HTR-8/SVneo (cell line): Measurements from ENCODE around the gene PLEKHO2.

Experiments
- DNase-seq: peaks from one replicate; pipeline ENCODE4 v3.0.0; 2011; ENCODE audit warnings: low spot score, mixed read lengths; ENCODE audit not compliant: insufficient read length
- FAIRE-seq: peaks from 2 replicates; lab custom pipeline; 2011; peaks lifted over from hg19 to GRCh38; lab: Jason Lieb, UNC

The PLEKHO2 gene

DNA sequence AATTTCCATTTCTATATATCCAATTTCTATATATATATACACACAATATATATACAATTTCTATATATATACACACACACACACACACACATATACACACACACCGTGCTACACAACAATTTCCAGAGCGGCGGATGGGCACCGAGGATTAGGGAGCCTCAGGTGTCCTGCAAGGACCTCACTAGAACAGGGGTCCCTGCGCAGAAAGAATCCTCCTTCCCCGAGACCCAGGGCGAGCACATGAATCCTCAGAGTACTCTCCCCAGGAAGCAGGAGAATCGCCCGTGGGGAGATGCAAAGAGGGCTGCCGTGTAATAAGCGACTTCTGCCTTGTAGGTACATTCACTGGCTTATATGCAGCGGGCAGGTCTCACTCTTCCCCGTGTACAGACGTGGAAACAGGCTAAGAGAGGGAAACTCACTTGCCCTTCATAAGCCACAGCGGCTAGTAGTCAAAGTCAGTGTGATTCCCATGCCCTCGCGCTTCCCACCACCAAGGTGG is 16.7 kb upstream of the PLEKHO2 start:
- DNase-seq (no peak), FAIRE-seq (no peak)

DNA sequence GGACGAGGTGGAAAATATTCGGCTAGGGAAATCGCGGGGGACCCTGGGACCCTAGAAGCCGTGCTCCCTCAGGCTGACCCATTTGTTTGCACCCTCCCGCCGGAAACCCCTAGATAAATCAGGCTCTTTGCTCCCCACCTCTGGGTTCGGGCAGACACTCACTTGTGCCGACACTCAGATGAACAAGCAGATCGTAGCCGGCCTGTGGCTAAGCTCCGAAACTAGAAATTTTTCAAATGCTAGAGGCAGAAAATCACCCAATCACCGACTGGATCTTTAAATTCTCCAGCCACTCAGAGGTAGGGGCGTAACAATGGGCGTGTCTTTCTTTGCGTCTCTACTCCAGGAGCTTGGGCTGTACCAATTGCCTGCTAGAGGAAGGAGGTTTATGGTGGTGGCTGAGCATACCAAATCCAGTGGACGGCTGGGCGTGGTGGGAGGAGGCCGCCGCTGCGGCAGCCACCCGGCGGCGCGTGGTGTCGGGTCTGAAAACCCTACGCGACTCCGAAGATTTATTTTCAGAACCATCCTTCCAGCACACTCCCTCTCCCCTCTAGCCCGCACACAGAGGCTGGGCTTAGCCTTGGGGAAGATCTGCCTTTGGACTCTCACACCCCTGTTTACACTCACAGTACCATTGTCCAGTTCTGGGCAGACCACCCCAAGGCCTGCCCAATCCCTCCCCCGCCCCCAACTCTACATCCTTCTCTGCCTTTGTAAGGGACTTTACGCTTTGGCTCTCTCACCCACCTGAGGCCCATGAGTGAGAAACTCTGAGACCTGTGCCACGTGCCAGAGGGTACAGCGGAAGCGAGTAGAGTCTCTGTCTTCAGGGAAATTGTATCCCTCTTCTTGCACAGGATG is 16.1 kb upstream of the PLEKHO2 start, which contains the start of gene PIF1:
Gene PIF1 (minus strand): TSS at position 217 of the 864 bp plus-strand sequence. CDS start 1,312 bp downstream, outside the sequence.
- DNase-seq (peak; percentile 96), FAIRE-seq (peak; percentile 38)

DNA sequence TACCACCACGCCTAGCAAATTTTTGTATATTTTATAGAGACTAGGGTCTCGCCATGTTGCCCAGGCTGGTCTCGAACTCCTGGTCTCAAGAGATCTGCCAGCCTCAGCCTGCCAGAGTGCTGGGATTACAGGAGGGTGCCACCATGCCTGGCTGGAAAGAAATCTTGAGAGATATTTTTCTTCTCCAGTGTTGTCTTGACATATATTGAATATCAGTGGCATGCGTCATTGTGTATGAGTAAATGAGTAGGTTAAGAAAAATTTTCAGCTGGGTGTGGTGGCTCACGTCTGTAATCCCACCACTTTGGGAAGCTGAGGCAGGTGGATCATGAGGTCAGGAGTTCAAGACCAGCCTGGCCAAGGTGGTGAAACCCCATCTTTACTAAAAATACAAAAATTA is 12.7 kb upstream of the PLEKHO2 start:
- no peak for DNase-seq
- no peak for FAIRE-seq

DNA sequence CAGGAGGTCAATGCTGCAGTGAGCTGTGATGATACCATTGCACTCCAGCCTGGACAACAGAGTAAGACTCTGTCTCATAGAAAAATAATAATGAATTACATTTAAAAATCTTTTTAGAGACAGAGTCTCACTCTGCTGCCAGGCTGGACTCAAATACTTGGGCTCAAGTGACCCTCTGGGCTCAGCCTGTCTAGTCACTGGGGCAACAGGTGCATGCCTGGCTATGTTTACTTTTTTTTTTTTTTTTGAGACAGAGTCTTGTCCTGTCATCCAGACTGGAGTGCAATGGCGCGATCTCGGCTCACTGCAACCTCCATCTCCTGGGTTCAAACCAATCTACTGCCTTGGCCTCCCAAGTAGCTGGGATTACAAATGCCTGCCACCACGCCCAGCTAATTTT is 8.0 kb upstream of the PLEKHO2 start:
- DNase-seq (no peak), FAIRE-seq (no peak)

DNA sequence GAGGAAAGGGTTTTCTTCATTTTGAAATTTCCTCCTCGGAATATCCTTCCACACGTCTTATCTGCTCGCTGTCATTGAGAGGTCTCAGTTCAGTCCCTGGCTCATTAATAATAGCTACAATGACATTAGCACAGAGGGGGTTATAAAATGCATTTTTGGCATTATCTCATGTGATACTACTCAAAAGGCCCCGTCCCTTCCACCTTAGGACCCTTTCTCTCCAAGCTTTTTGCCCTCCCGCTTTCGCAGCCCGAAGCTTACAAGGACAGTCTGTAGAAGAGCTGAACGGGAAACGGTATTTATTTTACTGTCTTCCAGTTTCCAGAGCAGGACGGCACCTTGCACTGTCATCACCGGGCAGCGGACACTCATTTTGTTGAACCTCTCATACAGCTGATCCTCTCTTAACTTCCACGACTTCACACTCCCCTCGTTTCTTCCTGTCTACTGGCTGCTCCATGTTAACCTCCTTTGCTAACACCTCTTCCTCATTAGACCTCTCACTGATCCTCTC is 5.6 kb upstream of the PLEKHO2 start:
- FAIRE-seq (no peak), DNase-seq (no peak)

DNA sequence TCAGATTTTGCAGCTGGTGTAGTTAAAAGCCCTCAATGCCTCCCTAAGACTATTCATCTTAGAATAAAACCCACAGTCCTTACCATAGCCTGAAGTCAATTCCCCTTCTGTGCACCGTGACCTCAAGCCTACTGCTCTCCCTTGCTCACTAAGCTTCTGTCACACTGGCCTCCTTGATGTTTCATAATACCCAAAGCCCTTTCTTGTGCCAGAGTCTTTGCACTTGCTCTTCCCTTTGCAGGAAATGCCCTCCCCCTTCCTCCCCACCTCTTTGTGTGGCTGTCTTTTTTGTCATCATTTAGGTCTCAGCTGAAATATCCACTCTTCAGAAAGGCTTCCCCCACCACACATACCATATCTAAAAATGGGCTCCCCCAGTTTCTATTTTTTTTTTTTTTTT is 4.2 kb upstream of the PLEKHO2 start:
- no peak for FAIRE-seq
- DNase-seq = no peak

DNA sequence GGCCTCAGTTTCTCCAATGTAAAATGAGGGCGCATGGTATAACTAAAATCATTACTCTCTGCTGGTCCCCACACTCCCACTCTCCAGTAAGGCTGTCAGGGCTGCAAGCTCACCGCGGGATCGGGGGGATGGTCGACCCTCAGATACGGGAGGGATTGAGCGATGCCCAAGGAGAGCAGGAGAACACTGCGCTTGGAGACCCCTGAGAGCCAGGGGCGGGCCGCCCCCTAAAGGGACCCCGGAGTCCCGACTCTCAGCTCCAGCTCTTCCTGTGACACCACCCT is 713 bp upstream of the PLEKHO2 start:
- no peak for DNase-seq
- FAIRE-seq = no peak

DNA sequence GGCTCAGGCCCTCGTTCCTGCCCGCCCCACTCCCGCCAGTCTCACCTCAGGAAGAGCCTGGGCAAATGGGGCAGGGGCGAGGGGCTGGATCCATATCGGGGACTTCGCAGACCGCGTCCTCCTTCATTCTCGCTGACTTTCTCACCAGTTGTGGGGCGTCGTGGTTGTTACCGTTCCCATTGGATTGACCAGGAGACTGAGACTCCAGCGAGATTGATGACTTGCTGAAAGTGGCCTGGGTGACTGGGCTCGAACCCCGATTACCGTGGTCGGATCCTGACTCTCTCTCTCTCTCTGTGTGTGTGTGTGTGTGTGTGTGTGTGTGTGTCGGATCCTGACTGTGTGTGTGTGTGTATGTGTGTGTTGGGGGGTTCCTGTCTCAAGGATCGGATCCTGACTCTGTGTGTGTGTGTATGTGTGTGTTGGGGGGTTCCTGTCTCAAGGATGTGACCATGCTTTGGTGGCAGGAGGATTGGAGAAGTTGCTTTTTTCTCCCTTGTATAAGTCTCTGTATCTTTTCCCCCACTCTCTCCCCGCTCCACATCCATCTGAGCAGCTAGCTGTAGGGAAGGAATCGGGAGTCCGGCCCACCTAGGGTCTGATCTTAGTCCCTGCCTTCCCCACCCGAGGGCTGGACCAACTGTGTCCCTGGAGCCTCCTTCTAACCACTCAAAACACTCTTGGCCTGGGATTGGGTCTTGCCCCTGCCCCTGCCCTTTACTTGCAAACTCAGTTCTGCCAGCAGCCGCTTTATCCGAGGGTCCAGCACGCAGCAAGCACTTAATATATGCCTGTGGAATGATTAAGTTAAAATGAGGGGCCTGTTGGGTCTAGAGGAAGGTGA is 603 bp downstream of the PLEKHO2 start:
- DNase-seq (no peak), FAIRE-seq (no peak)

DNA sequence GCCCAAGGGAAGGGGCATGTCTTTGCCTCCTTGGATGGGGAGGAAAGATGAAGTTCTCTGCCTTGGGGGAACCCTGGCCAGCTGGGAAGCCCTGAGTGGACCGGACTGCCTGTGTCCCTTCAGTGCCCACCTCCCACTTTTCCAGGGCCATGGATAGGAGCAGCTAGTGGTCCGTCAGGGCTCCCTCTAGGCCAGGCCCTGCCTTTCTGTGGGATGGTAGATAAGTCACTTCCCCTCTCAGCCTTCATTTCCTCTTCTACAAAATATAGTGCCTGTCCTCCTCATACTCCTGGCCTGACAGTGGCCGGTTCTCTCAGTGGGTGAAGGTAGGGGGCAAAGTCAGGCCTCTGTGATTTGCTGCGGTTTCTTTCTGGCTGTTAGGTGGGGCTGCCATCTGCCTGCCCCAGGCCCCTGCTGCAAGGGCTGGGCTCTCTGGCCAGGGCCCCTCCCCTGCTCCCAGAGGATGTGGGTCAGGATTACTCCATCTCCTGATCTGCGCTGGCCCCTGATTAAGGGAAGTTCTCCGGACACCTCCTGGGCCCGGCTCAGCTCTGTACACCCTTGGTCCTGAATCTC is 1.4 kb downstream of the PLEKHO2 start:
- DNase-seq (no peak), FAIRE-seq (no peak)

DNA sequence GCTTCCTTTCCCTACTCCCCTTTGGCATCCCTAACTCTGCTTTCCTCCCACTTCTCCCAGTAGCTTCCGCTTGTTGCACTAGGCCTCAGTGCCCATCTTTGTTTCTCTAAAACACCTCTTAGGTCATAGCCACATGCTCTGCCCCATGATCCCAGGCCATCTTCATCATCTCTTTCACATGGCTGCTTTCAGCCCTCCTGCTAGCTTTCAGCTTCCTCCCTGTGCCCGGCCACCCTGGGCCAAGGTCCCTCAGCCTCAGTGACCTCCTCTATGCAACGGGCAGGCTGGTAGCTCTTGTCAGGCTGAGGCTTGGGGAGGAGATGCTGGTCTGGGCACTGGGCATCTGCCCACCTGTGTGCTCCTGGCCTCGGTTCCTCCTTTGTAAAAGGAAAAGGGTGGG is 2.3 kb downstream of the PLEKHO2 start:
- no peak for DNase-seq
- FAIRE-seq = no peak

DNA sequence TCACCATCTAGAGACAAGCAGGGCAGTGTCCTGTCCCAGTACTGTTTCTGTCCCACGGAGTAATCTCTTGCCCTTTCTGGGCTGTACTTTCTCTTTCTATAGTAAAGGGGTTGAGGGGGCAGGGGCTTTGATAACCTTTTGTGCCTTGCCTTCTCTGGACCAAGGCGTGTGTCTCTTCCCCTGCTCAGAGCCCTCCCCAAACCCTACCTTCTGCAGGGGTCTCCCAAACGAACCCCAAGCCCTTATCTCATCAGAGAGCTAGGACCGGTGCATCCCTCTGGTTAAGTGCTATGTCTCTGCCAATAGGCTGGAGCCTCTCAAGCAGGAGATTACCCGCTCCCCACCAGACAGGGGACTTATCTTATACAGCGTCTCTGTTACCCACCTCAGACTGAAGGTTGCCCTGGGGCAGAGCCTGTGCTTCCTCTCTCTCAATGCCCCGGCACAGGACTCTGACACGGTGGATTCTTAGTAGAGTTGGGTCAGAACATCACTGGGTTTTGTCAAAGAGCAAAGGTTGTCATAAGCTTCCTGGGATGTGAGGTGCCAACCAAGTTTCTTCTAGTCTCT is 2.9 kb downstream of the PLEKHO2 start:
- DNase-seq (no peak), FAIRE-seq (no peak)

DNA sequence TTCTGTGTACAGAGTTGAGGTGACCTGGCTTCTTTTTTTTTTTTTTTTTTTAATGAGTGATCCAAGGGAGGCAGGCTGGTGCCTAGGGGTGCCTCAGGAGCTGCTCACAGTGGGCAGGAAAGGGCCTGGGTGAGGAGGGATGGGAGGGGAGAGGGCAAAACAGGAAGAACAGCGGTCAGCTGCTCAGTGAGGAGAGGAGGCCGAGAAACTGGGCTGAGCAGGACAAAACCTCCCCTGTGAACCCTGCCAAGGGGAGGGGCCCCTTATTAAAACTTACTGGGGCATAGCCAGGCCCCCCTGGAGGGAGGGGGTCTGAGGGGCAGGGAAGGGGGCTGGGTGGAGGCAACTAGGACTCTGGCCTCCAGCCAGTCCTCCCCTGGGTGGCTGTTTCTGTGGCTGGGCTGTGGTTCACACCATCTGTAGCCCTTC is 3.5 kb downstream of the PLEKHO2 start:
- no peak for DNase-seq

DNA sequence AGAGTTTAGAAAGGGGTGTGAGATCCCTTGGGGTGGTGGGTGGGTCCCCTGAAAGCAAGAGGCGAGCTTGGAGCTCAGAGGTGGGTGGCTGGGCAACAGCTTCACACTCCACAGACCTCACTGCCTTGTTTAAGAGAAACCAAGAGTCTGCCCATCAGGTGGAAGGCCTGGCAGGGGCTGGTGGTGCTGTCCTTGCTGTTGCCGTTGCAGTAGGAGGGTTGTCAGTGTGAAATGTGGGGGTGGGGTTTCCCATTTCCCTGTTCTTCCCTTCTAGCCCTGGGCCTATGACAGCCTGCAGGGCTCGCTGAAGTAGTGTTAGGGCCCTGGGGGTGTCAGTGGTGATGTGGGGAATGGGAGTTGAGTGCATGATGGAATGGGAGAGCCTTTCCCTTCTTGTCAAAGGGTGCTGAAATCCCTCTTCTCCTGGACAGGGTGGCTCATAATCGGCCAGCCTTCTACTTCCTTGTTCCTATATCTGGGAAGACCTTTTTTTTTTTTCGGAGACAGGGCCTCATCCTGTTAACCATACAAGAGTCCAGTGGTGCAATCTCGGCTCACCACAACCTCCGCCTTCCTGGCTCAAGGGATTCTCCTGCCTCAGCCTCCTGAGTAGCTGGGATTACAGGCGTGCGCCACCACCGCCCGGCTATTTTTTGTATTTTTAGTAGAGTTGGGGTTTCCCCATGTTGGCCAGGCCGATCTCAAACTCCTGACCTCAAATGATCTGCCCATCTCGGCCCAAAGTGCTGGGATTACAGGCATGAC is 4.3 kb downstream of the PLEKHO2 start:
- FAIRE-seq = no peak
- DNase-seq = no peak

More for the DNA sequence above, 3.5 kb downstream of the PLEKHO2 start:
- FAIRE-seq = no peak

DNA sequence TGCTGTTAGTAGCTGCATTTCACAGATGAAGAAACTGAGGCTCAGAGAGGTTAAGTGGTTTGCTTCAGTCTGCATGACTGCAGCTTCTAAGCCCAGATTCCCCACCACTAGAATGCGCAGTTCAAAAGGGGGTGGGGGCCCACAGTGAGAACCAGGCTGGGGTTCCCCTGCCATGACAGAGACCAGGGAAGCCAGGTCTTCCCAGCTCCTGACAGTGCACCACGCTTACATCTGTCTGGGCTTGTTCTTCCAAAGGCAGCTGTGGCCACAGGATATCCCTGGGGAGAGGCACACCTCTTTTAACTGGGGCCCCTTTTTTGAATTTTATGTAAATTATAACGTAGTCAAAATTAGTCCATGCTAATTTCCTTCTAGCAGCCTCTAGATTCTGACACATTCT is 5.3 kb downstream of the PLEKHO2 start:
- FAIRE-seq (no peak), DNase-seq (no peak)

DNA sequence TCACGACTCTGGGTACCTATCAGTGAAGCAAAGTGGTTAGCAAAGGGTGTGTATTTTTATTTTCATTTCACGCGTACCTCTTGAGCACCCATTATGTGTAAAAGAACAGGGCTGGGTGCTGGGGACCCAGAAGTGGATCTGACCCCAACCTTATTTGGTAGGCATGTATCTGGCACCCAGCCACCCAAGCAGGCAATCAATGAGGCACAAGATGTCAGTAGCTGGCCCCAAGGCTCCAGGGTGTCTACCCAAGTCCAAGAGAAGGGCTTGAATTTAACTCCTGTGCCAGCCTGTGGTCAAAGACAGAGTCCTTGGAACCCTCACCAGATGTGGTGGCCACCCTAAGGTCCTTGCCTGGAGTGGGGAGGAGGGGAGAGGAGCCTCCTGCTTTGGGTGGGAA is 5.7 kb downstream of the PLEKHO2 start:
- FAIRE-seq = no peak

DNA sequence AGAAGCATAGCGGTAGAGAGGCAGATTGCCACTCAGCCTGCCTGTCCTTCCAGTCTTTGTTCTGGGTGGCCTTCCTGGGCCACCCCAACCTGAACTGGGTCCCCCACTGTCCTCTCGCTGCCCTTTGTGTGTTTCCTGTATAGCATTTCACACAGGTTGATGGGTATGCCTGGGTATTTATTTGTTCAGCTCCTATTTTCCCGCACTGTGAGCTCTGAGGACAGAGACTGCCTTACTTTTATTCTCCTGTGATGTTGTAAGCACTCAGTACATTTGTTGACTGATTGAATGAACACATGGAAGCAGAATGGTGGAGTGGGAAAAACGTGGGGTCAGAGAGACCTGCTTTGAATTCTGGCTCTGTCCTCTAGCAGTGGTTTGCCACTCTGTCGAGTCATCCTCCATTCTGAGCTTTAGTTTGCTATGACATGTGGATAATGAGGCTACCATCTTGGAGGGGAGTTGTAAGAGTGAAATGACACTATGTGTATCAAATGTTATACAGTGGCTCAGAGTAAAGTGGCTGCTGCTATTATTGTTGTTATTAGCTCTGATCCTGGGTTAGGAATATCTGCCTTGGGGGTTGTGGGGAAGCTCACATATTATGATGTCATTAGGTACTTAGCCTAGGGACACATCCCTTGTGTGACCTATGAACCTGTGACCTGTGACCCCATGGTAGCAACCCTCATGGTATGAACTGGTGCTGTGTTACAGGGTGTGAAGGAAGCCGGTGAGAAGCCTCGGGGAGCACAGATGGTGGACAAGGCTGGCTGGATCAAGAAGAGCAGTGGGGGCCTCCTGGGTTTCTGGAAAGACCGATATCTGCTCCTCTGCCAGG is 6.4 kb downstream of the PLEKHO2 start:
- FAIRE-seq (no peak), DNase-seq (no peak)

More for the DNA sequence above, 5.7 kb downstream of the PLEKHO2 start:
- no peak for DNase-seq

DNA sequence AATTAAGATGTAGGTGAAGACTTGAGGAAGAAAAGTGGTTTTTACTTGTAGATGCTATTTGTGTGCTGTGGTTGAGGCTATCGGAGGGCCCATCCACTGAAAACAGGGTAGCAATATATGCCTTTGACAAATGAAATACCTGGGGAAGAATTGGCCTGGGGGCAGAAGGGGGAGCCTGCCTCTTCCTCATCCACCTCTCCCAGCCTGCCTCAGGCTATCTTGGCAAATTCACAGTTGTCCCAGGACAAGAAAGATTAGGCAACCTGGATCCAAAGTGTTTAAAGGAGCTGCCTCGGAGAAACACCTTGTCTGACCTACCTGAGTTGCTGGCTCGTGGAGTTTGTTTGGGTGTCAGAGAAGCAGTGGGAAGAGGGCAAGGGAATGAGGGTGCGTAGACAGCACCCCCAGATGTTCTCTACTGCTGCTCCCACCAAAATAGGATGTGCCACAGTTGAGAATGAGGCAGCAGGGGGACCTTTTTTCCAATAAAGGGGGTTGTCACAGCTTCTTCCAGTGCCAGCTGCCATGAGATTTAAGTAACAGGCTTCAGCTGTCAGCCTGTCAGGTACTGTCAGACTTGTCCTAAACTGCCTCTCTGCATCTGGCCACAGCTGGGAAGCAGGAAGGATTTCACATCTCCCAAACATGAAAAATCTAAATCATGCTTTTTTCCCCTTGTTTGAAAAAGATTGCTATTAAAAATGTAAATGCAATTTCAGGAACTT is 9.2 kb downstream of the PLEKHO2 start:
- DNase-seq (no peak), FAIRE-seq (no peak)

DNA sequence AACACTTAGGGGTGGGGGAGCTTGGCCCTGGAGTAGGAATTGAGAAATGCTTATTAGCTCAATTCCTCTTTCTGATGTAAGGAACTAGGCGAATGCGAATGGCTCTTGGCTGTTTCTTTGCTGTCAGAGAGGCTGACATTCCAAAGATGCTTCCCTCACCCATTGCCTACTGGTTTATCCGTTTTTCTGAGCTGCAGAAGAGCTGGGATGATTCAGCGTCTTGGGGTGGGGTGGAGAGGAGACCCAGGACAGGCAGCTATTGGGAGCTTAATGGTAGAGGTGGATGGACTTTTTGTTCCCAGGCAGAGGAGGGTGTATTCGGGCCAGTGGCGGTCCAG is 9.8 kb downstream of the PLEKHO2 start:
- DNase-seq (no peak), FAIRE-seq (peak; percentile 9)
